ENCODE measurements around the gene ALPI. TPM values are rescaled to one million over a fixed set of nuclear protein-coding genes. Genes with fewer than 3 reads are reported as not detected.

The ALPI gene
- total and polyA plus RNA-seq, 12 donors, result not detected

- intact Hi-C loops (cut with DNase I), result no loop called here
- no peak for ATAC-seq
- Histone ChIP-seq H3K4me1 (peaks cover 0 to 15% (median 9%) of the 10 kb centered on the region in 9 donors), H3K27ac (no peak overlapping the region), H3K4me3 (no peak overlapping the region), H3K27me3 (peaks cover 22 to 48% (median 39%) of the 10 kb centered on the region in 7 donors), H3K9me3 (no peaks in the 10 kb centered on the region), H3K36me3 (no peaks in the 10 kb centered on the region)
- no peak for DNase-seq
- WGBS, 2 donors, result 78 to 84% methylated on average over 30 of the region's 30 CpGs
- TF ChIP-seq, protein P1, sequence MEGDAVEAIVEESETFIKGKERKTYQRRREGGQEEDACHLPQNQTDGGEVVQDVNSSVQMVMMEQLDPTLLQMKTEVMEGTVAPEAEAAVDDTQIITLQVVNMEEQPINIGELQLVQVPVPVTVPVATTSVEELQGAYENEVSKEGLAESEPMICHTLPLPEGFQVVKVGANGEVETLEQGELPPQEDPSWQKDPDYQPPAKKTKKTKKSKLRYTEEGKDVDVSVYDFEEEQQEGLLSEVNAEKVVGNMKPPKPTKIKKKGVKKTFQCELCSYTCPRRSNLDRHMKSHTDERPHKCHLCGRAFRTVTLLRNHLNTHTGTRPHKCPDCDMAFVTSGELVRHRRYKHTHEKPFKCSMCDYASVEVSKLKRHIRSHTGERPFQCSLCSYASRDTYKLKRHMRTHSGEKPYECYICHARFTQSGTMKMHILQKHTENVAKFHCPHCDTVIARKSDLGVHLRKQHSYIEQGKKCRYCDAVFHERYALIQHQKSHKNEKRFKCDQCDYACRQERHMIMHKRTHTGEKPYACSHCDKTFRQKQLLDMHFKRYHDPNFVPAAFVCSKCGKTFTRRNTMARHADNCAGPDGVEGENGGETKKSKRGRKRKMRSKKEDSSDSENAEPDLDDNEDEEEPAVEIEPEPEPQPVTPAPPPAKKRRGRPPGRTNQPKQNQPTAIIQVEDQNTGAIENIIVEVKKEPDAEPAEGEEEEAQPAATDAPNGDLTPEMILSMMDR (IDR thresholded peaks at IDR 0.05), result no peak
Measured at GRCh38 chr2:232490221-232491138, 34.5 kb downstream of the ALPI start.

GRCh38 chr2:232491139-232491780 lies 35.3 kb downstream of the ALPI start:
- no peaks in the 10 kb centered on the region for H3K9me3 ChIP-seq
- ATAC-seq (no peak), DNase-seq (no peak)
- no peaks in the 10 kb centered on the region for H3K36me3 ChIP-seq
- TF ChIP-seq, protein P1 (IDR thresholded peaks at IDR 0.05), result no peak
- H3K27ac ChIP-seq, result no peak overlapping the region
- intact Hi-C loops (cut with DNase I), result no loop called here
- H3K4me1 ChIP-seq, result peaks cover 0 to 9% (median 5%) of the 10 kb centered on the region in 9 donors
- WGBS, 2 donors, result 91 to 96% methylated on average over 12 of the region's 12 CpGs
- H3K4me3 ChIP-seq, result no peak overlapping the region
- H3K27me3 ChIP-seq, result peaks cover 15 to 40% (median 31%) of the 10 kb centered on the region in 7 donors

DNA sequence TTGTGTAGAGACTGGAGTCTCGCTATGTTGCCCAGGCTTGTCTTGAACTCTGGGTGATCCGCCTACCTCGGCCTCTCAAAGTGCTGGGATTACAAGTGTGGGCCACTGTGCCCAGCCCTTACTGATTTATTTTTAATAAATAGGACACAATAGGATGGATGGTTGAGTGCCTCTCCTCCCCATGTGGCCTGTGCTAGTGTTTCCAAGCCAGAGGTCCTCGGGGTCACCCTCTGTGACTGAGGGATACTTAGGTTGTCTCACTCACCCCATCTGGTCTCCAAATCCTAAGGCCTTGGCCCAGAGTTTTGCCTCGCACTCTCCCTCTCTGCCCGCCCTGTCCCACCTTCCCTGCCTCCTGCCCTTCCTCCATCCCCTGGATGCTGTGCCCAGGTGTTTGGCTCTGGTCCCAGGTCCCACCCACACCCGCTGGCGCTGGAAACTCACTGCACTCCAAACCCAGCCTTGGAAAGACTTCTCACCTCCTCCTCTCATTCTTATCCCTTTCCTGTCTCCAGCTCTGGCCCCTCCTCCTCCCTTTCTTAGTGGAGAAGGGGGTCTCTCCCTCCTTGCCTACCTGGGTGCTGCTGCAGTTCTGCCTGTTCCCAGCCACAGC lies 36.4 kb downstream of the ALPI start:
- peaks cover 0 to under 1% (median 0%) of the 10 kb centered on the region in 9 donors for H3K4me1 ChIP-seq
- H3K4me3 ChIP-seq, result no peak overlapping the region
- WGBS, 2 donors, result 75 to 84% methylated on average over 8 of the region's 8 CpGs
- peaks cover 7 to 33% (median 21%) of the 10 kb centered on the region in 7 donors for H3K27me3 ChIP-seq
- TF ChIP-seq, protein P1 (IDR thresholded peaks at IDR 0.05), result no peak
- ATAC-seq (no peak), DNase-seq (no peak)
- H3K27ac ChIP-seq, result no peak overlapping the region
- no peaks in the 10 kb centered on the region for H3K9me3 ChIP-seq
- intact Hi-C loops (cut with DNase I), result no loop called here
- H3K36me3 ChIP-seq, result no peaks in the 10 kb centered on the region

DNA sequence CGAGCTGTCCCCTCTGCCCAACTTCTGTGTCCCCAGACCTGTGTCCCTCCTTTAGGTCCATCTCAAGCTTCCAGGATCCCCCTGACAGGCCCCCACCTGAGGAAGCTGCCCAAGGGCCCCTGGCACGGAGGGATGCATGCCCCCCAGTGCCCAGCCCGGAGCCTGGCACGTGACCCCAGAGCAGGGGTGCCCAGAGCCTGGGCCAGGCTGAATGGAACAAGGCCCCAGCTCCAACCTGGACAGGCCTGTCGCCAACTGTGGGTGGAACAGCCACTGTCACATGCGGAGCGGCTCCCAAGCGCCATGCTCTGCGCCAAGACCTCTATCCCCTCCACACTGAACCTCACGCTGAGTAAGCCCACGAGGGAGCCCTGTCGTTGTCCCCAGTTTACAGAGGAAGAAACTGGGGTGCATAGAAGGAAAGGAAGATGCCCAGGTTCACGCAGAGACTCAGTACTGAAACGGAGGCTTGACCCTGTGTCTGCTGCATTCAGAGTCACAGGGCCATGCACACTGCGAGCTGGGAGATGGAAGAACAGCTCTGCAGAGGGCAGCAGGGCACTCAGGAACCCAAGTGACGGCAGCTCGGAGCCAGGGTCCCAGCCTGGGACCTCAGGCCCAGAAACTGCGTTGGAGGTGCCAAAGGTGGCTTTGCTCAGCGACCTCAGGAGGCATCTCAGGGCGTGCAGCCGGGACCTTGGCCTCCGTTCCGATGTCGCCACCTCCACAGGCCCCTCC lies 37.2 kb downstream of the ALPI start:
- H3K27ac ChIP-seq, result no peak overlapping the region
- TF ChIP-seq, protein P1 (IDR thresholded peaks at IDR 0.05), result no peak
- 87 to 92% methylated on average over 24 of the region's 24 CpGs for WGBS, 2 donors
- H3K9me3 ChIP-seq, result no peaks in the 10 kb centered on the region
- intact Hi-C loops (cut with DNase I), result no loop called here
- ATAC-seq, result no peak
- DNase-seq, result no peak
- peaks cover 2 to 27% (median 15%) of the 10 kb centered on the region in 7 donors for H3K27me3 ChIP-seq
- H3K36me3 ChIP-seq, result no peaks in the 10 kb centered on the region
- H3K4me3 ChIP-seq, result no peak overlapping the region
- H3K4me1 ChIP-seq, result no peaks in the 10 kb centered on the region

Data from heart right ventricle (tissue), 16 donors.